MM.1S (cell line): ENCODE measurements around the gene SMYD1.

Experiments used
- DNase-seq: peaks from one replicate; pipeline ENCODE4 v3.0.0-alpha.2; 2015
- H2AFZ ChIP-seq: fragments of 300-600 bp; sonication (generic); 2 replicates; pipeline ENCODE4 v1.6.0; 2016; ENCODE audit warnings: antibody characterized with exemption, low read length
- H3F3A ChIP-seq: fragments of 300-600 bp; sonication (generic); 2 replicates; pipeline ENCODE4 v1.6.1; 2016; ENCODE audit warnings: mild to moderate bottlenecking, antibody characterized with exemption, low read length, moderate library complexity, mixed read lengths; ENCODE audit not compliant: insufficient read depth
- H3K27ac ChIP-seq: fragments of 300-600 bp; sonication (generic); 2 replicates; pipeline ENCODE4 v1.5.1; 2016; ENCODE audit warnings: mild to moderate bottlenecking, low read length
- H3K27me3 ChIP-seq: fragments of 300-600 bp; sonication (generic); replicated peaks from 2 replicates; pipeline ENCODE4 v1.6.0; 2016; ENCODE audit warnings: low read length; ENCODE audit not compliant: insufficient read depth
- H3K36me3 ChIP-seq: fragments of 300-600 bp; sonication (generic); replicated peaks from 2 replicates; pipeline ENCODE4 v1.6.1; 2016; ENCODE audit warnings: mild to moderate bottlenecking, low read length, mixed read lengths; ENCODE audit not compliant: insufficient read depth
- H3K4me1 ChIP-seq: fragments of 300-600 bp; sonication (generic); 2 replicates; pipeline ENCODE4 v1.6.1; 2016; ENCODE audit warnings: low read length, mixed read lengths
- H3K4me2 ChIP-seq: fragments of 300-600 bp; sonication (generic); 2 replicates; pipeline ENCODE4 v1.6.0; 2016; ENCODE audit warnings: low read depth, low read length
- H3K4me3 ChIP-seq: fragments of 300-600 bp; sonication (generic); 2 replicates; pipeline ENCODE4 v1.5.1; 2016; ENCODE audit warnings: low read length, mixed read lengths
- H3K79me2 ChIP-seq: fragments of 300-600 bp; sonication (generic); 2 replicates; pipeline ENCODE4 v1.6.1; 2016; ENCODE audit warnings: mixed run types, low read length, mixed read lengths
- H3K9ac ChIP-seq: fragments of 300-600 bp; sonication (generic); 2 replicates; pipeline ENCODE4 v1.6.1; 2016; ENCODE audit warnings: low read length, mixed read lengths
- H3K9me2 ChIP-seq: fragments of 300-600 bp; sonication (generic); replicated peaks from 2 replicates; pipeline ENCODE4 v1.6.1; 2016; ENCODE audit warnings: mild to moderate bottlenecking, low read length, mixed read lengths; ENCODE audit not compliant: insufficient read depth
- H3K9me3 ChIP-seq: fragments of 300-600 bp; sonication (generic); replicated peaks from 2 replicates; pipeline ENCODE4 v1.6.1; 2016; ENCODE audit warnings: mild to moderate bottlenecking, low read length, mixed read lengths; ENCODE audit not compliant: insufficient read depth
- H4K20me1 ChIP-seq: fragments of 300-600 bp; sonication (generic); 2 replicates; pipeline ENCODE4 v1.6.1; 2016; ENCODE audit warnings: mild to moderate bottlenecking, low read length, moderate library complexity, mixed read lengths; ENCODE audit not compliant: insufficient read depth
- EZH2 ChIP-seq: fragments of 300-600 bp; sonication (generic); optimal IDR thresholded peaks from 2 replicates; pipeline ENCODE3; 2017; ENCODE audit warnings: low read depth, mild to moderate bottlenecking, antibody characterized with exemption, low read length, mixed read lengths
- EZH2phosphoT487 ChIP-seq: fragments of 300-600 bp; sonication (generic); IDR thresholded peaks from 2 replicates; pipeline ENCODE4 v1.6.1; 2018; ENCODE audit warnings: antibody characterized with exemption, low read length
- TF ChIP-seq, protein P1 (sequence below): fragments of 300-600 bp; sonication (generic); IDR thresholded peaks from 2 replicates; pipeline ENCODE4 v1.5.1; 2016; ENCODE audit warnings: antibody characterized with exemption, low read length, mixed read lengths

SMYD1 gene

DNA sequence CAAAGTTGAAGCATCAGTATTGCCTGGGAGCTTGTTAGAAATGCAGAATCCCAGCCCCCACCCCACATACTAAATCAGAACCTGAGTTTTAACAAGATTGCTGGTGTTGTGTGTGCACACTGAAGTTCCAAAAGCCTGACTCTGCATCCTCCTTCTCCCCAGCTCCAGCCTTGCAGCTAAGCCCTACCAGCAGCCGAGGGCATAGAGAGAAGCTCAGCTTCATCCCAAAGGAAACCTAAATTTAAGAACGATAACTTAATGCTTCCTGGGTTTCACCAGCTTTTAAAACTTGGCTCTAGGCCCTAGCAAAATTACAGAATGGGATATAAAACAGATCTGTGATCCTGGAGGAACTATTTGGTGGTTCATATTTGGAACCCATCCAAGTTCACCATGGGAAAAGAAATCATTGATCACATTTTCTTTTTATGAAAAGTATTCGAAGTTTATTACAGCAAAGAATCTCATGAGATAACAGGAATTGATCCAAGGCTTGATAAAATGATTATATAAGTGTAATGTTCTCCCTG, 11.1 kb downstream of the SMYD1 start:
- H3K4me3 ChIP-seq = no peak overlapping the region
- H3K27me3 ChIP-seq = no peaks in the 10 kb centered on the region
- no peaks in the 10 kb centered on the region for H3K9me3 ChIP-seq
- H3K4me1 ChIP-seq = no peaks in the 10 kb centered on the region
- H3K9ac ChIP-seq = no peak overlapping the region
- TF ChIP-seq EZH2 (no peak), EZH2phosphoT487 (no peak)
- TF ChIP-seq, protein P1, sequence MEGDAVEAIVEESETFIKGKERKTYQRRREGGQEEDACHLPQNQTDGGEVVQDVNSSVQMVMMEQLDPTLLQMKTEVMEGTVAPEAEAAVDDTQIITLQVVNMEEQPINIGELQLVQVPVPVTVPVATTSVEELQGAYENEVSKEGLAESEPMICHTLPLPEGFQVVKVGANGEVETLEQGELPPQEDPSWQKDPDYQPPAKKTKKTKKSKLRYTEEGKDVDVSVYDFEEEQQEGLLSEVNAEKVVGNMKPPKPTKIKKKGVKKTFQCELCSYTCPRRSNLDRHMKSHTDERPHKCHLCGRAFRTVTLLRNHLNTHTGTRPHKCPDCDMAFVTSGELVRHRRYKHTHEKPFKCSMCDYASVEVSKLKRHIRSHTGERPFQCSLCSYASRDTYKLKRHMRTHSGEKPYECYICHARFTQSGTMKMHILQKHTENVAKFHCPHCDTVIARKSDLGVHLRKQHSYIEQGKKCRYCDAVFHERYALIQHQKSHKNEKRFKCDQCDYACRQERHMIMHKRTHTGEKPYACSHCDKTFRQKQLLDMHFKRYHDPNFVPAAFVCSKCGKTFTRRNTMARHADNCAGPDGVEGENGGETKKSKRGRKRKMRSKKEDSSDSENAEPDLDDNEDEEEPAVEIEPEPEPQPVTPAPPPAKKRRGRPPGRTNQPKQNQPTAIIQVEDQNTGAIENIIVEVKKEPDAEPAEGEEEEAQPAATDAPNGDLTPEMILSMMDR = no peak
- H3K36me3 ChIP-seq = no peaks in the 10 kb centered on the region
- no peaks in the 10 kb centered on the region for H3K9me2 ChIP-seq
- H3K27ac ChIP-seq = no peak overlapping the region
- no peaks in the 10 kb centered on the region for H3K79me2 ChIP-seq
- 0 out of 2 replicates have a peak overlapping the region, but pooled peaks have one; percentile 29 for H2AFZ ChIP-seq
- no peaks in the 10 kb centered on the region for H4K20me1 ChIP-seq
- H3F3A ChIP-seq = no peaks in the 10 kb centered on the region
- no peak for DNase-seq
- no peak overlapping the region for H3K4me2 ChIP-seq

DNA sequence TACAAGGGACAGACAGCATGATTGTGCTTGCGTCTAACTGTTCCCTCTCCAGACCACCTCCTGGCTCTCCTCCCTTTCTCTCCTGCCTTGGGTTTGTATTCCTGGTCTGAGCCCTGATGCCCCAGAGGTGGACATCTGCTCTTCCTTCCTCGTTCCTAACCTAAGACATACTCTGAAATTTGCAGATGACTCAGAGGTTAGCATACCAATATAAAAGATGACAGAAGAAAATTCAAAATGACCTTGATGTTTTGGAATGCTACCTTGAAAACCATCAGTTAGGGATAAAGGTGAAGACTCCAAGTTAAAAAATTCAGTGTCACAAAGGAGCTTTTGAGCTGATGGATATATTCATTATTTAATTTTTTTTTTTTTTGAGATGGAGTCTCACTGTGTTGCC, 12.9 kb downstream of the SMYD1 start:
- H3K9me2 ChIP-seq = no peaks in the 10 kb centered on the region
- H3K36me3 ChIP-seq = no peaks in the 10 kb centered on the region
- H3K4me1 ChIP-seq = no peaks in the 10 kb centered on the region
- no peaks in the 10 kb centered on the region for H3K9me3 ChIP-seq
- H3K27ac ChIP-seq = no peak overlapping the region
- H4K20me1 ChIP-seq = no peaks in the 10 kb centered on the region
- no peaks in the 10 kb centered on the region for H3K27me3 ChIP-seq
- no peak overlapping the region for H3K4me3 ChIP-seq
- TF ChIP-seq, protein P1 = no peak
- TF ChIP-seq EZH2 = no peak
- TF ChIP-seq EZH2phosphoT487 = no peak
- H3K9ac ChIP-seq = no peak overlapping the region
- H3F3A ChIP-seq = no peaks in the 10 kb centered on the region
- no peak overlapping the region for H2AFZ ChIP-seq
- H3K79me2 ChIP-seq = no peaks in the 10 kb centered on the region
- DNase-seq = no peak
- no peak overlapping the region for H3K4me2 ChIP-seq

DNA sequence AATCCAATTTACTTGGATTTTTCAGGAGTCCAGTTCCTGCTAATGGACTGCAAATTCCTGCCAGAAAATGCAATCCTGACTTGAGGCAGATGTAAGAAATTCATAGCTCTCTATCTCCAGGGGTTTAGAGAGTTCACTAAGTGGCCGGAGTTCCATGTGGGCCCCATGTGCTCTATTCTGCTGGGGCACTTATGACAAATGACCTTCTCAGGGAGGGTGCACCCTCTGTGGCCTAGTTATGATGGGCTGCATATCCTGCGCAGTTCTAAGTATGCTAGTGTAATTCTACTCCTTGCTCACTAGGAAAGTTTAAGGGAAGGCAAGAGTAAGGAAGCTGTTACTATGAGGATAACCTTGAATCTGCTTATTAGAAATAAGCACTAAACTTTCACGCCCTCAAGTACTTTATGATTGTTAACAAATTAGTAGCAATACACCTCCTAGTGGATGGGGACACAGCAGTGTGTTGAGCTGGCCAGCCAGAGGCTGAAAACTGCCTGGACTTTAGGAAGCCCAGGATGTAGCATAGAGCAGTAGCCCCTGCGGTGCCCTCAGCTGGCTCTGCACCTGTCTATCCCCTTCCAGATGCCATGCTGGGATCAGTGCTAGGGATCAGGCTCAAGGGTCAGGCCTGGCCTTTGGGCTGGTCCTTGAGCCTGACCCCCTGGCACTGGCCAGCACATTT, 14.4 kb downstream of the SMYD1 start:
- H3K4me2 ChIP-seq = no peak overlapping the region

More for the DNA sequence above, 14.4 kb downstream of the SMYD1 start:
- Histone ChIP-seq H2AFZ (no peak overlapping the region), H3K9me2 (no peaks in the 10 kb centered on the region), H3K79me2 (no peaks in the 10 kb centered on the region), H3K27ac (no peak overlapping the region), H3K9ac (no peak overlapping the region), H3K27me3 (no peaks in the 10 kb centered on the region), H3K36me3 (no peaks in the 10 kb centered on the region), H4K20me1 (no peaks in the 10 kb centered on the region), H3K4me1 (no peaks in the 10 kb centered on the region), H3F3A (no peaks in the 10 kb centered on the region), H3K4me3 (no peak overlapping the region), H3K9me3 (no peaks in the 10 kb centered on the region)
- TF ChIP-seq EZH2phosphoT487 (no peak), EZH2 (no peak)
- TF ChIP-seq, protein P1 = no peak
- DNase-seq = no peak
